HG03520 (cell line): ENCODE data around the gene TMEM92.
"Not testable (repeated sequence)": the region's sequence is repeated elsewhere in the genome, so short reads cannot be mapped to it uniquely, and the experiment has no call there.

ENCODE experiments used
- ATAC-seq: cut with Tn5 transposase; IDR thresholded peaks from one replicate; pipeline ENCODE4 v1.9.1; 2021; ENCODE audit warnings: mild to moderate bottlenecking, moderate library complexity; ENCODE audit not compliant: unreplicated experiment

Gene TMEM92

DNA sequence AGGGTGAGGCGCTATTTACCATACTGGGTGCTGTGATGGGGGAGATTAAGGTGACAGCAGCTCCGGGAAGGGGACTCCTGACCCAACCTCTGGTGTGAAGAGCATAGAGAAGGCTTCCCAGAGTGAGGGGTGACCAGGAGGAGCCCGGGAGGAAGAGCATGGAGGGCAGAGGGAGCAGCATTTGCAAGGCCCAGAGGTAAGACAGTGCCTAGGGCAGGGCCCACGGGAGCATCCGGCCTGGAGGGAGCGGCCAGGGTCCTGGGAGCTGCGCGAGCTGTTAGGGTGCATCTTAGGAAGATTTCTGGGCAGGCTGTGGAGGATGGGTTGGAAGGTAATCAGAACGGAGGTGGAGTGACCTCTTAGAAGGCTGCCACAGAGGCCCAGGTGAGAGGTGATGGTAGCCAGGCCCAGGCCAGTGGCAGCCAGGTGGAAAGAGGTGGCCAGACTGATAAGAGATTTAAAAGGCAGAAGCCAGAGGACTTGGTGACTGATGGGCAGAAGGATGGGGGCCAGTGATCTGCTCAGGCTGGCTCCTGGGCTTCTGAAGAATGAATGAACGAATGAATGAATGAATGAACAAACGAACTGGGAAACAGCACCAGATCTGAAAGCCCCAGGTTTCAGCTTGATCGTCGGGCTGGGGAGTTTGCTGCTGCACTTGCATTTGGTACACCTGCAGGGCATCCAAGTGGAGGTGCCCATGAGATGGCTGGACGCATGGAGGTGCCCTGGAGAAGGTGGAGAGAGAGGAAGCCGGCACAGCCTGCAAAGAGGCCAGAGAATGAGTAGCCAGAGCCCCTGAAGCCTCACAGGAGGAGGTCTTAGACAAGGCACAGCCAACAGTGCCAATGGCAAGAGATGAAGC lies 13.0 kb upstream of the TMEM92 start:
- ATAC-seq = no peak

DNA sequence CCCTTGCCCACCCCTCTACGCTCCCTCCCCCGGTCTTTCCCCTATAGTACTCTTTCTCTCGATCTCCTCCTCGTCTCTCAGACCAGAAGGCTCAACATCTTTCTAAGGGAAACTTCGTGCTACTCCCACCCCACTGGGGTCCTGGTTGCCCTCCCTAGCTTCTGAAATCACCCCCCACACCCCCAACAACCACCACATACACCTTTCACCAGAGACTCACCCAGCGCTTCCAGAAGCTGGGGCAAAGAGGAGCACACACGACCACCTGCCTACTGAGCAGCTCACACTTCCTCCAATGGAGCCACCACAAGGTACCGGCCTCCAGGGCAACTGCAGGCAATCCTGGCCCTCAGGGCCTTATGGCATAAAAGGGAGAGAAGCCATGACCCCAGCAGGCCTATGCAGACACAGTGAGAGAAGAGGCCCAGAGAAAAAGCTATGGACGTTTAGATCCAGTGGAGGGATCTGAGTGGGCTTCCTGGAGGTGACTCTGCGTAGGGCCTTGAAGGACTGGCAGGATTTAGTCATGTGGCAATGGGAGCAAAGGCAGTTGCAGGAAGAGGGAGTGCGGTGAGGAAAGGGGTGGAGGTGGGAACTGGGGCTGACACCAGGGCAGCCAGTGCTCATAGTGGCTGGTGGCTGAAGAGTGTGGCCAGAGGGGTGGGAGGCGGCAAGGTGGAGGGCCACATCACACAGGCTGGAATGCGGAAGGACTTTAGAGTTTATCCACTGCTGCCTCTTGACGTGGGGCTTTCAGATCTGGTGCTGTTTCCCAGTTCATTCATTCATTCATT lies 12.1 kb upstream of the TMEM92 start:
- ATAC-seq = no peak

GRCh38 chr17:50263331-50264262 lies 10.7 kb upstream of the TMEM92 start:
- no peak for ATAC-seq

DNA sequence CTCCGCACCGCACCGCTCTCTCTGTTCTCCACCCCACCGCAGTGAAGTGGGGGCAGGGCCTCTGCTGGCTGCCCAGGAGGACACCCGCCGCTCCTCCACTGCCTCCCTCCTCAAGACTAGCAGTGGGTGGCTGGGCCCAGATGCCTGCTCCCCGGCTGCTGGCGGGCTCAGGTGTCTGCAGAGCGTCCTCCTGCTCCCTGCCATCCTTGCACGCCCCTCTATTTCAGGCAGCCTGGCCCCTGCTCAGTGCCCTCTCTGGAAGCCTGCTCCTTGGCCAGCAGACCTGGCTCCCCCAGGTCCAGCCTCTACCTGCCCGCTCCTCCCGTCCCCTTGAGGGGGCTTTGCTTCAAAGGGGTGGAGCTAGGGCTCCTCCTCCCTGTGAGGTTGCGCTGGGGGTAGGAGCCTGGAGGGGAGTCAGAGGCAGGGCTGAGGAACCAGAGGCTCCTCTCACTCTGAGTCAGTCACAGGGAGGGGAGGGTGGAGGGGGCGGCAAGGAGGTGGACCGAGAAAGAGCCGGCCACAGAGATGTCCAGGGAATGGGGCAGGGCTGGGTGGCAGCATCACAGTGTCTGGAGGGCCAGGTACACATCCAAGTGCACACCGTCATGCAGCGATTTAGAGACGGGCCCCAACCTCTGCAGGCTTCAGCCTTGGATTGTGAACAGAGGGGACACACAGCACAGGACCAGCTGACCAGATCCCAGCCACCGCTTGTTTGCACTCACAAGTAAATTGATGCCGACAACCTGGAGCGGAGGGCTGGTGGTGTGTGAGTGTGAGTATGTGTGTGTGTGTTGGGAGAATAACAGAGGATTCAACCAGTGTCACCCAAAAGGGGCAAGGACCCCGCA lies 9.8 kb upstream of the TMEM92 start:
- ATAC-seq = no peak

- no peak for ATAC-seq
These were observed 9.1 kb upstream of the TMEM92 start for GRCh38 chr17:50265212-50265611.

GRCh38 chr17:50265690-50266315 lies 8.5 kb upstream of the TMEM92 start:
- ATAC-seq = no peak

- no peak for ATAC-seq
These were observed 7.7 kb upstream of the TMEM92 start for GRCh38 chr17:50266384-50267073.

DNA sequence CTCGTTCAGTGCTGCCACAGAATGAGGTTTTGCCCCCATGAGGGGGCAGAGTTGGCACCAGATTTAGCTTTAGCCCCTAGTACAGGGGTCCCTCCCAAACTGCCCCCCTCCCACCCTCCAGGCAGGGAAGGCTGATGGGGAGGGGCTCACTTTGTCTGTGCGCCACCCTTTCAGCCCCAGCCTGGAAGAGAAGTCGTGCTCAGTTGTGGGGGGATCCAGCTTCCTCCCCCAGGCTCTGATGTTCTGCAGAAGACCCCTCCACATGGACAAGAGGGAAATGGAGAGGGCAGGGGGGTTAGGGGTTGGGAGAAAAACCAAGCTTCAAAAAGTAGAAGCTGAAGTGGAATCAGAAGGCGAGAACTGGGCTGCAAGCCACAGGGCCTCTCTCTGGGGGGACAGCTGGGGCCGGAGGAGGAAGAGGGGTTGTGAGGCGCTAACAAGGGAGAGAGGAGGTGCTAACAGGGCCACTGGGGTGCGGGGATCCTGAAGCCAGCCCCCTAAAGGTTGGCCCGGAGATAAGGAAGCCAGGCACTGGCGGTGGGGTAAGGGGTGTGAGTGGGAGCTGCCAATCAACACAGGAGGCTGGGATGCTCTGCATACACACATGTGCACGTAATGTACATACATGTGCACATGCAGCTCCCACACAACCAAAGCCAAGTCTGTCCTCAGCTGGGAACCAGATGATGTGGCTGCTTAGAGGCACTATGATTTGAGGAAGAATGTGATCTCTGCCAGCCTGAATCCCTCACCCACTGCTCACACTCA lies 7.0 kb upstream of the TMEM92 start:
- ATAC-seq = no peak

DNA sequence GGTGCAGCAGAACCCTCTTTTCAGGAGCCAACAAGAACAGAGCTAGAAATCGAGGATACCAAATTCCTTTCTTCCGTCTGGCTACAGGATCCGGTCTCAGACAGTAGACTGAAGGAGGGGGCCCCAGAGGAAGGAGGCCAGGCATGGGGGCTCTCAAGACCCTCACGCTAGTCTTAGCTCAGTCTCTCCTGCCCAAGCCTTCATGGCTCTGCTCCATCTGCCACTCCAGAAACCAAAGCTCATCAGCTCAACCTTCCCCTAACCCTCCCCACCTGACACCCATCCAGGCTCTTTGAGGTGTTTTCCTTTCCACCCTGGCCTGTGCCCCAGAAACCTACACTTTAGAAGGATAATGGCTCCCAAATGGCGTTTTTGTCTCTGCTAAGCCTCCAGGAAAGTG lies 6.2 kb upstream of the TMEM92 start:
- ATAC-seq = no peak

GRCh38 chr17:50268743-50269275 lies 5.5 kb upstream of the TMEM92 start:
- ATAC-seq = no peak

DNA sequence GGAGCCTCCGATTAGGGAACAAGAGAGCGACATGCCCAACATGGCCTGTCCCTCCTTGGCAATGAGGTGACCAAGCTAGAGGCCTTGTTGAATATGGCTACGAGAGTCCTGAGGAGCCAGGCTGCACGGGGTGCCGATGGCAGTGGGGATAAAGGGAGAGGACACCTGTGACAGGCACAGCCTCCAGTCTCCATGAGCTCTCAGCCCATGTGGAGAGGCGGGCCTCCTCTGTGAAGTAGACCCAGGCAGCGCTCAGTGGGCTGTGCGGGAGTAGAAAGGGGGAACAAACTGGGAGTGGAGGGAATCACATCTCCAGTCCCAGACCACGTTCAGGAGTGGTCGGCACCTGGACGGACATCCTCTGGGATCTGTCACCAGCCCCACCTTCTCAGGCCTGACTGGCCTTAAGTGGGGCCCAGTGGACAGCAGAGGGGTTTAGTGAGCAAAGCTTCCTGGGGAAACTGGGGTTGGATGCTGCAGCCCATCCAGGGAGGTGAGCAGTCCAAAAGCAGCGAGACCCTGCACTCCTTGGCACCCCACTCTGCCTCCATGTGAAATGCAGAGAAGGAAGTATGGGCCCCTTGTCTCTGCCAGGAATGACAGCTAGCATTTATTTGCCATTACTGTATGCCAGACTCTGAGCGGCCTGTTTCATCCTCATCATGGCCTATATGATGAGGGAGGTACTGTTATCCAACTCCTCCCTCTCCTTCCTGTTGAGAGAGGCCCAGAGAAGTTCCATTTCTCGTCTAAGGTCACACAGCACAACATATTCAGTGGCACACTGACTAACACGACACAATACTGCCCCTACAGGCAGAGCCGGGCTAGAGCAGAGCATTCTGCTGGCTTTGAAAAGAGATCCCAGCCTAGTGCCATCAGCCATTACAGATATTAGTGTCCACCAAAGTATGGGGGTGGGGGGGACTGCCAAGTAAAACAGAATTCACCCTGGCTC lies 4.5 kb upstream of the TMEM92 start:
- ATAC-seq = no peak

DNA sequence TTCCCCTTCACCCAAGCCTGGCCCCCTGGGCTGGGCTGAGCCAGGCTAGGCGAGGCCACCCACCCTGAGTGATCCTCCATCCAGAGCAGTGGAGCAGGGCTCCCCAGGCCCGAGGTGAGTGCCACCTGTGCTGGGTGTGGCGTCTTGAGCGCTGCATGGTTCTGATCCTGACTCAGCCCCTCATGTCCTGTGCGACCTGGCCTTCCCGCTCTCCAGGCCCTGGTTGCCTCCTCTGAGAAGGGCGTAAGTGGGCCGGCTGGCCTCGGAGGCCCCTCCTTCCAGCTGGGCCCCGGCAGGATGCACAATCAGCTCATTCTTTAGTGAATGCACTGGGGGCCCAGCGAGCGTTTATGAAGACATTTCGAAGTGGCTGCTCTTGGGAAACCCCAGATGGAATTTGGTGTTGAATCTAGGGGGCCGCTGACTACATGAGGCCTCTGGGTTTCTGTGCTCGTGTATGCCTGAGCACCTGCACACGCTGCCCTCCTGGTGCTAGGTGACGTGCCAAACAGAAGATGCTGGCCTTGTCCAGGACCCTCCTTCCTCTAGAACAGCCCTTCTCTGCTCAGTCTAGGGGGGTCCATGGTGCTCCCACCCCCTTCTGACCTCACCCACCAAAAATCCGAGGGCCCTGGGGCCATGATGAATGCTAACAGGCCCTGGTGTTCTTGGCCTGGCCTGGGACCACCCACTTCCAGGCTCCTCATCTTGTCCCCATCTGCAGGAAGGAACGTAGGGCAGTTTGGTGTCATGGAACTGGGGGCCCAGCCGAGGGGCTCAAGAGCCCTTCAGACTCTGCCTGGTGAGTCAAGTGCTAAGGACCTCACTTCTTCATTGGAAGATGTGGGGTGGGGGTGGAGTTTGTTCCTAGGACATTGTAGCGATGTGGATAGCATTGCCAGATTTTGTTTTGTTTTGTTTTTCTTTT lies 3.6 kb upstream of the TMEM92 start:
- ATAC-seq = no peak

- not testable (repeated sequence) for ATAC-seq
These were observed 2.9 kb upstream of the TMEM92 start for GRCh38 chr17:50271363-50271750.

GRCh38 chr17:50272246-50272645 lies 2.0 kb upstream of the TMEM92 start:
- no peak for ATAC-seq

GRCh38 chr17:50272711-50273653 lies 1.3 kb upstream of the TMEM92 start:
- no peak for ATAC-seq
